NCI-H2029 (cell line): ENCODE measurements around the gene H2BK1.
A peak's percentile ranks its signal among the peaks of the same experiment; 100 is the strongest.

Experiments used
- DNase-seq: peaks from one replicate; lab custom pipeline; 2025; lab: John Stamatoyannopoulos, UW

Gene H2BK1

DNA sequence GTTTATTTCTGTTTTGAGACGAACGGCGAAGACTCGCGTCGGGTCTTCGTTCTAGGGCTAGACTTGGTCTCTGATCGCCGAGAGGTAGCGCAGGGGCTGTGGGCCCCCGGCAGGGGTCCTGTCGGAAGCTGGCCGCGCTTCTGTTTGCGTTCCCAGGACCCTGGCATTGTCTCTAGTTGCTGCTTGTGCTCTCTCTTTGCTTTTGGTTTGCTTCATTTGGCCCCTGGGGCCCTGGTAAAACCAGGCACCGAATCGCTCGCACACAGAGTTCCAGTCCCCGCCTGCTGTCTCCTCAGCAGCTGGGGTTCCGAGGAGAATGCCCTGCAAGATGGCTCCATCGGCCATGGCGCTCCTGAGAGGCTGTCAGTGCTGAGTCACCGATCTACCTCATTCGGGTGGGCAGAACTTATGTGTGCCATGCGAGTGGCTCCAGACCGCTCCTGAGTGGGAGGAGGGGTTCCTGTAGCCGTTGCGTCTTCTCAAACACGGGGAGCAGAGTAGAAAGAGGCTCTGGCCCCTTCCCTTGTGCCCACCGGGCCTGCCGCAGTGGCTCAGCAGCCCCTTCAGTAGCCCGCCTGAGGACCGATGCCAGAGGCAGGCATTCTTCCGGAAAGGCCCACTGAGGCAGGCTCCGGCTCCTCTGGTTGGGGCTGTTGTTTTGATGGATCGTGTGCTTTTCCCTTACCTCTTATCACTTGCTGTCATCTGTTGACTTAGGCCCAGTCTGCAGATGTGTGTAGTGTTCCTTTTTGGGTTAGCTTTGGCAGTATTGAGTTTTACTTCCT is 22.8 kb upstream of the H2BK1 start:
- no peak for DNase-seq

DNA sequence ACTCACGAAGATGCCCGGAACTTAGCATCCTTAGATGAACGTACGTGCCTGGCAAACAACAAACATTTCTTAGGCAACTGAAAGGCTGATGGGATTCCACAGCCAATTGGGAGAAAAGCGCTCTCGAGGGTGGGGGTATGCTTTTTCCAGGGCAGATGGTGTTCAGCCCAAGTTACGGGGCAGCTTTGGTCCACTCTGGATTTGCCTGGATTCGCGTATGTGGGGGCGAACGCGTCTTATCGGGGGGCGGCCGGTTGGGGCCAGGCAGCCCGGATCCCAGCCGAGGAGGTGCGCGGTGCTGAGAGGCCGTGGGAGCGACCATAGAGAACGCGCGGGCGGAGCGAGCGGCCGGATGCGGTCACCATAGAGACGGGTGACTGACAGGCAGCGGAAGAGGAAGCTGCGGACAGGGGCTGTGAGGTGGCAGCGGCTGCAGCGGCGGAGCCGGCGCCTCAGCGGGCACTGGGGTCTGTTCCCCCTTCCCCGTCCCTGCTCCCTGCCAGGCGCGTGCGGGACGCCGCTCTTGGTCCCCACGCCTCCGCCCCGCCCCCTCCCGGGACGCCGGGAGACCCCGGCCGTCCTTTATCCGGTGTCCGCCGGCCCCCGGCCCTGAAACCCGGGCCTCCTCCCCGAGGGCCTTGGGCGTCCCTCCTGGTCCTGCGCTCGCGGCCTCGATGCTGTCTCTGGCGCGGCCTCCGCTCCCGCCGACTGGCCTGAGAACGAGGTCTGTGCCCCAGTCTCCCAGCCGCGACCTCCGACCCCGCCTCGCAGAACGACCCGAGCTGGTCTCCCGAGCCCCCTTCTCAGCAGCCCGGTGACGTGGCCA is 22.0 kb upstream of the H2BK1 start, which contains the start of gene CHPF2:
CHPF2 (plus strand) TSS at position 393 of the 826 bp plus-strand sequence. CDS start 1,529 bp downstream, outside the sequence.
- peak; percentile 75 for DNase-seq

DNA sequence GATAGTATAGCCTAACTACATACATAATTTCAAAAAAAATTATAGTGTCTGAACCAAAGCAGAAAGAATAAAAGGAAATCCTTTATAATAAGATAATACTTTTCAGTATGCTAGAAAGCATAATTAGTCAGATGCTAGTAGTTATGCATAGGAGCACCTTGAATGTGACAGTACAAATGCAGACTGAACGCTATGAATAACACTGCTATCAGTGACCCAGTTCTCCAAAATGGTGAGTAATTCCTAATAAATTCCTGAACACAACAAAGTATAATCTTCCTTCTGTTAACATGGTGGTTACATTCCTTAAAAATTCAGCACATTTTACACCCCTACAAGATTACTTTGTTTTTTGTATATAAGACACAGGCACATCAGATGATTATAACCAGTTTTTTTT is 20.8 kb upstream of the H2BK1 start:
- no peak for DNase-seq

DNA sequence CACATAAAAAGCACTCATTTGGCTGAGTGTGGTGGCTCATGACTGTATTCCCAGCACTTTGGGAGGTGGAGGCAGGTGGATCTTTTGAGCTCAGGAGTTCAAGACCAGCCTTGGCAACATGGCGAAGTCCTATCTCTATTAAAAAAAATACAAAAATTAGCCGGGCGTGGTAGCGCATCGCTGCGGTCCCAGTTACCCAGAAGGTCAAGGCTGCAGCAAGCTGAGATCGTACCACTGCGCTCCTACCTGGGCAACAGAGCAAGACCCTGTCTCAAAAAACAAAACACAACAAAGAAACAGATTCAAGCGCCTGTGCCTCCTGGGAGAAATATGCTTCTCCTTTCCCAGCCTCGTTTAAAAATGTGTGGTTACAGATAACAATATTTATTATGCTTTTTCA is 19.0 kb upstream of the H2BK1 start:
- no peak for DNase-seq

DNA sequence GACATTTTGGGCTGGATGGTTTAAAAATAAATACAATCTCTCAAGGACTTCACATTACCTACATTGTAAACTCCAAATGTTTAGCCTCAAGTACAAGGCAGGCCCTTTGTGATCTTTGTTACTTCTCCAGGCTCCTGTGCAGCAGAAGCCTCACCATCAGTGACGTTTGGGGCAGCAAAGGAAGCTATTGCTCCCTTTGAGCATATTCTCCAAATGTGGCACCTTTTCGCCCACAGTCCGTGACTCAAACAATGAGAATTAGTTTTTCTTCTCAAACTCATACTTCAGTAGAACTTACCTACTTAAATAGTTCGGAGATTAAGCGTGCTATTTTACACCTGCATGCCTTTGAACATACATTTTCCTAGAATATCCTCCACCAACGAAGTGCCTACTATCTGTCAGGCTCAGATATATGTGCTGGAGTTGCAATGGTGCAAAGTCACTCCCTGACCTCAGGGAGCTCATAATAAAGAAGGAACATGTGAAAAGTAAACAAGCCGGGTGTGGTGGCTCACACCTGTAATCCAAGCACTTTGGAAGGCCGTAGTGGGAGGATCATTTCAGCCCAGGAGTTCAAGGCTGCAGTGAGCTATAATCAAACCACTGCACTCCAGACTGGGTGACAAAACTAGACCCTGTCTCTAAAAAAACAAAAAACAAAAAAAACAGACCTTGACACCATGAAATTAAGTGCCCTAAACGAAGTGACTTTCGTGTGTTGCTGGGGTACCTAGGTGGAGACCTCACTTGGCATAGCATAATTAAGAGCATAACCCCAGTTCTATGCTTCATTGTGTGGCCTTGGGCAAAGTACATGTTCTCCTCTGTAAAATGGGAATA is 18.0 kb upstream of the H2BK1 start:
- no peak for DNase-seq

DNA sequence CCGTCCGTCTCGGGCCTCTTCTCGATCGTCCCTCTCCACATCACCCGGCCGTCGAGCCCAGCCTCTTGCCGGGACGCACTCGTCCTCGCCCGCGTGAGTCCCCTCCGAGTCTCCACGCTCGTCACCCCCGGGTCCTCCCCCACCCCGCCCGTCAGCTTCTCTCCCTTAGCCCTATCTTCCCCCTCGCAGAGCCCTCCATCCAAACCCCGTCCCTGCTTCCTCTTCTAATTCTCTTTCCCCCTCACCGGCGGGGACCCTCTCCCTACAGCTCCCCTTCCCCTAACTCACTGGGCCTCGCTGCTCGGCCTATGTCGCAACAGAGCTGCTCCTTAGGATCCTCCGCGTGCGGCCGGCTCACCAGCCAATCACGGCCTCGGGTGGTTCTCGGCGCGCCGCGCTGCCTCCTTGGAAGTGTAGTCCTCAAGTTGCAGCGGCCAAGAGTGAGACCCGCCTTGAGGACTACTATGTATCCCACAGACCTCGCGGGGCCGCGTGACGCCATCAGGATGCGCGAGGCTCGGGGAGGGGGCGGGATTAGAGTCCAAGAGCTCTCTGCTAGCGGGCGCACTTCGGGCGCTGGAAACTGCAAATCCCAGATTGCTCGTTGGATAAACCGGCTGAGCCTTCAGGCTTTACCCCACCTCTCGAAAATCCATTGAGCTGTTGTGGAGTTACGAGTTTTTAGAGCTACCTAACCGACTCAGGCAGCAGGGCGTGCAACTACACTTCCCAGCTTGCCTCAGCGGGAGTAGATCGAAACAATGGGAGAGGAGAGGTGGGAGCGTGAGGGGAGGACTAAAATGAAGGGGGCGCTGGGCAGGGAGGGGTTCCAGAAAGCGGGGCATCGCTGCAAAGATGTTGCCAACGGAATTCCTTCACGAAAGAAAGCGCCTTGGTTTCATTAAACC is 16.8 kb upstream of the H2BK1 start, which contains the start of gene ABCF2:
ABCF2 (minus strand) TSS at position 331 of the 908 bp plus-strand sequence. CDS start 747 bp downstream, outside the sequence.
- DNase-seq = peak; percentile 97

DNA sequence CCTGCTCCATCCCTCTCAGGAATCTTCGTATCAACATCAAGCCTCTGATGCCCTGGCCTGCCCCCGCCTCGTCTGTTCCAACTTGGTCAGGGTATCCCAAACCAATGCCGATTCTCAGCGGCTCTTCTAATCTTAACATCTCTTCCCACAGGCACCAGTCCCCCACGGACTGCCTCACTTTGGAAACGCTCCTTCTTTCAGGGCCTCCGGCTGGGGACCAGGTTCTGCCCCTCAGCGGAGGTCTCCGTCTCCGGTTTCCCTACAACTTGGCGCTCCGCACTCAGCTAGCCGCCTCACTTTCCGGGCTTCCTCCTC is 16.2 kb upstream of the H2BK1 start:
- DNase-seq = no peak

DNA sequence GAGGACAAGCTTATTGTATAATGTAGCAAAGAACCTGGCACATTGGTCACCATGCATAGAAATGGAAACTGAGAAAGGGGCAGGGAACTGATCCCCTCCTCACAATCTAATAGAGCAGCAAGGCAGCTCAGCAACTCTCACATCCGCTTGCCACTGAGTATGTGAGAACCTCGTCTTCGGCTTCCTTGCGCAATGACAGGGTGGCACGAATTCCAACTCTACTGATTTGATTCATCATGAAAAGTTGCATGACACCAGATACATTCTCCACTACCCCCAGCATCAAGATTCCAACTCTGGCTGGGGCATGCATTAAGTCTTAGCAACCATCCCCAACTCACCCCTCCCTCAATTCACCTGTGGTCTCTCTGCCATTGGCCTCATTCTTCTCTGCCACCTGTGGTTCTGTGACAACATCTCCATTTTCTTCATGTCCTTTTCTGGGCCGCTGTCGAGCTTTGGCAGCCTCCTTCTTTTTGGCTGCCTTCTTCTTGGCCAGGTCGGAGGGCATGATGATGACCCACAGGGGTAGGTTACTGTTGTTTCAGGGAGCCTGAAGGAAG is 15.7 kb upstream of the H2BK1 start:
- DNase-seq = no peak

DNA sequence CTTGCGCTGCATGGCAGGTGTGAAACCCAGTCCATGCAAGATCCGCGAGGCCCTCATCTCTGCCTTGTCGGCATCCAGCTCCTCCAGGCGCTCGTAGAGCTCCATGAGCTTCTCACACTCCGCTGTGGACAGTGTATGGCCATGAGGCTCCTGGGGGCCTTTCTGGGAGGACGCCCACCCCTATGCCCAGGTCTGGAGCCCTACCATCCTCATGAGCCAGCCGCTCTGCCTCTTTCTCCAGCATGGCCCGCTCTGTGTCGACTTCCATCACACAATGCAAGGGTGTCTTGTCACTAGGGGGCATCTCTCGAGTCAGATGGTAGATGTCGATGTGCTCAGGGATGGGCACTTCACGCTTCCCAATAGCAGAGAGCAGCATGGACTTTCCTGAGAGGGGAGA is 13.4 kb upstream of the H2BK1 start:
- DNase-seq = no peak

DNA sequence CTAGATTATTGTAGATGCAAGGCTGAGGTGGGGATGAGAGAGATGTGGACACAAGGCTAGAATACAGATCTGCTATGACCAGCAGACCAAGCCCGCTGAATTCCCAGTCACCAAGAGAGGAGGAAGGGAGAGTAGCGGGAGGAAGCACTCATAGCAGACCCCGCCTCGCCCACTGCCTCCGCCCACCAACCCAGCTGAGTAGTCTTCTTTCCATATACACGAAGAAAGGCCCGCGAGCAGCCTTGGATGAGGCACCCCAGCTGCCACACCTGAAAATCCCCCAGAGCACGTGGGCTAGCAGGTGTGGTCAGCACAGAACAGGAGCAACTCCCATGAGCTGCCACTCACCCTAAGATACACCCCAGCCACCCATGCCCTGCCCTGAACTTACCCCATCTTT is 7.9 kb upstream of the H2BK1 start:
- no peak for DNase-seq

DNA sequence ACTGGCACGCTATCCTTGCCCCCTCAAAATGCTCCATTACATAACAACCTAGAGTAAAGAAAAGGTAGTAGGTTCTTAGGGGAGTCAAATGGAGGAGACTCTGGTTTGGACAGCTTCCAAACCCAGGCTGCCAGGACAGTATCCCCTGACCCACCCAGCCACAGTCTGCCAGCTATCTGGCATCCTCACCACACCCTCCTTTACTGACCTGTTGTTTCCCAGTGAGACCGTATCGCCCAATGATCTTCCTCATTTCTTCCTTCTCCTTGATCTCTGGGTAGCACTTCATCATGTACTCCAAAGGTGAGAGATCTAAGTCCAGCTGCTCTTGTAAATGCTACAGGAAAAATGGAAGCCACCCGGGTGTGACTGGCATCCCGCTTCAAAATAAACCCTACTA is 5.1 kb upstream of the H2BK1 start:
- no peak for DNase-seq

DNA sequence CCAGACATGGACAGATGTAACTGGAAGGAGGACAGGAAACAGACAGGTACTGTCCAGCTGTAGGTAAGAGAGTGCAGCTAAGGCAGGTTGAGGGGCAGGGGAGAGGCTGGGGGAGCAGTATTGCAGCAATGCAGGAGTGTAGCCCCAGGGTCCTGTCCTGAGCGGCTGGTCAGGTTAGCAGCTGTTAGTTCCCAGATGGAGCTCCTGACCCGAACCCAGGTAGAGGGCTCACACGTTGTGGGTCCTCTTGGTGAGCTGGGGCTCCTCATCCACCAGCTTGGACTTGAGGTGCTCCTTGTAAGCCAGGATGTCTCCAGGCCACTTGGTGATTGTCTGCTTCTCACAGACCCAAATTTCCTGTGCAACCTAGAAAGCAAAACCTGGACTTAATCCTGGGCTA is 3.5 kb upstream of the H2BK1 start:
- no peak for DNase-seq

DNA sequence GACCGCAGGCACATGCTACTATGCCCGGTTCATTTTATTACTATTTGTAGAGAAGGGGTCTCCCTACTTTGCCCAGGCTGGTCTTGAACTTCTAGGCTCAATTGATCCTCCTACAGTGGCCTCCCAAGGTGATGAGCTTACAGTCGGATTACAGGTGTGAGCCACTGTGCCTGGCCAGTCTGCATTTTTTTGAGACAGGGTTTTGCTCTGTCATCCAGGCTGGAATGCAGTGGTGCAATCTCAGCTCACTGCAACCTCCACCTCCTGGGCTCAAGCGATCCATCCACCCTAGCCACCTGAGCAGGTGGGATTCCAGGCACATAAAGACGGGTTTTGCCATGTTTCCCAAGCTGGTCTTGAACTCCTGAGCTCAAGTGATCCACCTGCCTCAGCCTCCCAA is 2.3 kb upstream of the H2BK1 start:
- DNase-seq = no peak

DNA sequence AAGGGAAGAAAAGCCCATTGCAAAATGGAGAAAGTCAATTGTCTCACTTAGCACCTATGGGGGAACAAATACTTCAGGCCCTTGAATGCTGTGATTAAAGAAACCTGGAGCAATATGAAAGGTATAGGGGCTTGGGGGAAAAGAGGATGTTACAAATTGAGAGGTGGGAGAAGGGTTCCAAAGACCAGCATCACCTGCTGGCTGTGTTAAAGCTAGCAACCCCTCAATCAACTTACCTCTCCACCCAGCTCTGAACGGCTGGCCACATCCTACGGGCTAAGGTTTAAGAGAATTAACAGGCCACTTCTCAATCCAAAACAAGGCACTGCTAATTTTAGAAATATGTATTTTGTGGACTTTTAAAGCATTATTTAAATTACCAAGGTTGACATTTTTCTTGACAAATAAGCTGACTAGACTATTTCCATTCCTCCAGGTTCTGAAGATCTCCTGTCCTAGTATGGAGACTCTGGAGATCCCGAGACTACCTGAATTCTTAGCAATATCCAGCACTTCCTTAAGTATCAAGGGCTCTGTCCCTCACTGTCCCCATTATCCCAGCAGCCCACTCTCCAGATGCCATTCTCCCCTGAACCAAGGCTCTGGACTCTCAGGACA is 976 bp upstream of the H2BK1 start:
- DNase-seq = no peak

DNA sequence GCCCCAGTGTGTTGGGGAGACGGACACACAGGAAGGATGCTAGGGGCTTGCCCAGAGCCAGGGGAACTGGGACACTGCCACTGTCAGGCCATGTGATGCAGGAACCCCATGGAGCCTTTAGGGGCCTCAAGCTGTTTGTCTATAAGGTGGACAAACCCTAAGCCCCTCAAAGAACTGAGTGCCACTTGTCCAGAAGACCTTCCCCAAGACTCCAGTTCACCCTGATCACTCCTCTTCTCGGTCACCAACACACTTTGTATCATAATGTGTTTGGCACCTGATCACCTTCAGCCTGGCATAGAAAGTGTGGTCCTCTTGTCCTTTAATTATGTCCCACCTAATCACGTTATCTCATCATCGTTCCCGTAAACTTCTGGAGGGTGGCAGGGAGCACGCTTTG is 700 bp downstream of the H2BK1 start:
- no peak for DNase-seq

DNA sequence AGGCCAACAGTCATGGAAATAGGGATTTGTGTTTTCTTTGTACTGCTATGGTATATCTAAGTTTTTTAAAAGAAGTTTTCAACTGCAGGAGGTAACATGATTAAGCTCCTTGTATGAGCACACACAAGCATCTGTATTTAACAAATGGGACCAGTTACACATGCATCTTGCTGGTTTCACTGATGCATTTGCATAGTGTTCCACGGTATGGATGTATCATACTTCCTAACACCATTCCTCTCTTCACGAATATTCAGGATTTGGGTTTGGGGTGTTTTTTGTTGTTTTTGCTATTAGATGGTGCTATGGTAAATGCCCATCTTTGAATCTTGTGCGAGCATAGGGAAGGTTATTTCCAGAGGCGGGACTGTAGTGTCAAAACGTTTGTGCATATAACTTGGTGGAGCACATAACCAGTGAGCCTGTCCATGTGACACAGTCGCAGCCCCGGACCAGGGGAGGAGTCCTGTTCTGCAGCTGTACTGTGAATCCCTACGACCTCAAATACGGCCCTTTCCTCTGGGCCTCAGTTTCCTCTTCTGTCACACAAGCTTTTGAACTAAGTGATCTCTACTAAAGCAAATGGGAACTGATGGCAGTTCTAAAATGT is 1.9 kb downstream of the H2BK1 start:
- no peak for DNase-seq

DNA sequence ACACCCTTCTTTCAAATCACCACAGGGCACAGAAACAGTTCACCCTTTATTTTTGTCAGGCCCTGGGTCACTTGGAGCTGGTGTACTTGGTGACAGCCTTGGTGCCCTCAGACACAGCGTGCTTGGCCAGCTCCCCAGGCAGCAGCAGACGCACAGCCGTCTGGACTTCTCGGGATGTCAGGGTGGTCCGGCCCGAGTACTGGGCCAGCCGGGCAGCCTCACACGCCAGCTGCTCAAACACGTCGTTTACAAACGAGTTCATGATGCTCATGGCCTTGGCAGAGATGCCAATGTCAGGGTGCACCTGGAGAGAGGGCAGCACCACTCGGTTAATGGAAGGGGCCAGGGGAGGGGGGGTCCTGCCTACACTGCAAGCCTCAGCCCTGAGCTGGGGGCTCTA is 2.5 kb downstream of the H2BK1 start:
- DNase-seq = no peak

DNA sequence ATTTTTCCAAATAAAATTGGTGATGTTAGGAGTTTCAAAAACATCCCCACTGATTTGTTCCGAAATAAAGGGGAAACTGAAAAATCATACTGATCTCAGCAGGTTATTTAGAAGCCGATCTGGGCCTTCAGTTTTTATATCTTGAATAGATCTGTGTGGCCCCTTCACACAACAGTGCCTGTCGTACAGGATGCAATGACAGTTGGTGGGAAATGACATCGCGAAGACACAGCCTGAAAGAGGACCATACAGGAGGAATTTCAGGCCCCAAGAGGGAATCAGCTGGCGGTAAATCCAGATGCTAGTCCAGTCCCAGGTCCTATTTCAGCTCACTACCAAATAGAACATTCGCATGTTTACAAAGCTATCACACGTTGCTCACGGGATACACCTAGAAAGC is 3.0 kb downstream of the H2BK1 start:
- DNase-seq = no peak

DNA sequence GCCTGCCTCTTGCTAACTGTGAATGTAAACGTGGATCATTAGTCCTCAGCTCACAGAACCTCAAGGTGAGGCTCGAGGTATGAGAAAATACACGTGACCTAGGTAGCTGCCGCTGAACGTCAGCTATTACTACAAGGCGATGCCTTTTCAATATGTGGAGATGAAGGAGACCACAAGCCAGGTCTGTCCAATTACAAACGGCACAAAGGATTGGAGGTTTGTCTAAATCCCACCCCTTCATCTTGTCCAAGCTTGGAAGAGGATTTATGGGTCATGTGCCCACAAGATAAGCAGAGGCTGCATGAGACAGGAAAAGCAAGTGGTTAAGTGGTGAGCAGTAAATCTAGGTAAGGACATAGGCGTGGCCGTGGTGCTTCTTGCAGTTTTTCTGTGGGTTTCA is 3.4 kb downstream of the H2BK1 start:
- DNase-seq = no peak

DNA sequence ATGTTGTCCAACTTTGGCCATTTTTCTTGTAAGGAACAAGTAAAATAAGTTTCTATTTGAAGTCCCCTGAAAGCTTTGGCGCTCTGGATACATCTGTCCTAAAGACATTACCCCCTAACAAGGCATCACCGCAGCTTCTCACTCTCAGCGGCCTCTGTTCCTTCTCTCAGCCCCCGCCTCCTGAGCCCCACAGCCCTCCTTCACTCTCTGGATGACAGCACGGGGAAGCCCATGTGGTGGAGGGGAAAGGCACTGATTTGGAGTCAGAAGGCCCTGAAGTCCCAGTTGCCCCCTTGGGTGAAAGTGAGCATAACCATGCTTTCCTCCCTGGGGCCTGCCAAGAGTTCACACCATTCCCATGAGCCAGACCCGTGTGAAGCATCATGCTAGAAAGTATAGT is 4.6 kb downstream of the H2BK1 start:
- no peak for DNase-seq
